ENCODE data around the gene HIPK2.
"Not testable (repeated sequence)": the region's sequence is repeated elsewhere in the genome, so short reads cannot be mapped to it uniquely, and the experiment has no call there.

The HIPK2 gene

DNA sequence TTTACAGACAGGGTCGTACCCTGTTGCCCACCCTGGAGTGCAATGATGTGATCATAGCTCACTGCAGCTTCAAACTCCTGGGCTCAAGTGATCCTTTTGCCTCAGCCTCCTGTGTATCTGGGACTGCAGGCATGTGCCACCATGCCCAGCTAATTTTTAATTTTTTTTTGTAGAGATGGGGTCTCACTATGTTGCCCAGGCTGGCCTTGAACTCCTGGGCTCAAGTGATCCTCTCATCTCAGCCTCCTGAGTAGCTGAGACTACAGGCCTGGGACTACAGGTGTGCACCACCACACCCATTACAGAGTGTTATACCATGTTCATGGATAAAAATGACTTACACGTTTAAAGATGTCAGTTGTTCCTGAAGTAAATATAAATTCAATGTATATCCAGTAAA lies 166.2 kb downstream of the HIPK2 start:
- not testable (repeated sequence) for DNase-seq

DNA sequence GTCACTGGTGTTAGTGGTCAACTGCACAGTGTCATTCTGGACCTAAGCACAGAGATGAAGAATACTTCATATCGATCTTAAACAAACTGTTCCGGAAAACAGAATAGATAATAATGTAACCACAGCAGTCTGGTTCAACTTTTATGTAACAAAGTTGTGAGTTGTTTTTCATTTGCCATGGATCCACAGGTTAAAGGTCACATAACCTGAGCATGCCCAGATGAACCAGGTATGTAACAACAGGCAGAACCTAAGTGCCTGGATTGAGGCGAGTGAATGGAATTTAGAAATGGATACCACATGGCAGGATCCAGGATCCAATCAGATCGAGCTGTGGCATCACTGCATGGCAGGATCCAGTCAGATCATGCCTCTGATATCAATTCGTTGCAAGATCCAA lies 167.2 kb downstream of the HIPK2 start:
- DNase-seq, result no peak

DNA sequence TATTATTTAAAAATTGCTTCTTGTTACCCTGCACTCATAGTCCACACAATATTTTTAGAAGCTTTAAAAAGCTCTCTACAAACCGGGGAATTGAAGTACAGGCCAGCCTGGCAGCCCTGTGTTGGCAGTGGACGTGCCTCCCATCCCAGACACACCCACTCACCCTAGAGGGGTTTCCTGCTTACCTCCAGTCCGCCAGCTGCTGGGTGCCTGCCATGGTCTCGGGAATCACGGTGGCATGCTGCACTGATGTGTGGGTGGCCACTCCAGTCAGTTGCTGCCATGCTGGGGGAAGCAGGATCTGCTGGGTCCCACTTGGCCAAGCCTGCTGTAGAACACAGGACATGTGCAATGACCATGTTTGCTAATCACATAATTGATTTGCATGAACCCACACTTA lies 173.9 kb downstream of the HIPK2 start:
- DNase-seq, result no peak

DNA sequence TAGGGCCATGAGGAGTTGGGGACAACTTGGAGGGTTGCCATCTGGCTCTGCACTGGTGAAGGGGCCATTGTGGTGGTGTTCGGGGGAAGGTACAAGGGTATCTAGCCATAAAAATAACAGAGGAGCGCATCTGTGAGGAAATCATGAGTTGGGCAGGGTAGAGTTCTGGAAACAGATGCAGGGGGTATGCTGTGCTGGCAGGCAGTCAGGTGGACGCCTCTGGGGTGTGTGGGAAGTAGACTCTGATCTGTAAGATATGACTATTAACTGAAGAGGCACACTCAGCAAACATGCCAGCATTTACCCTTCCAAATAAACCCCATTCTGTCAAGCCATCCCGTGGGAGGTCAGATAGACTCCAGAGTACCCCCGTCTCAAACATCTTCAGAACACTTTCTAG lies 174.5 kb downstream of the HIPK2 start:
- DNase-seq, result no peak

DNA sequence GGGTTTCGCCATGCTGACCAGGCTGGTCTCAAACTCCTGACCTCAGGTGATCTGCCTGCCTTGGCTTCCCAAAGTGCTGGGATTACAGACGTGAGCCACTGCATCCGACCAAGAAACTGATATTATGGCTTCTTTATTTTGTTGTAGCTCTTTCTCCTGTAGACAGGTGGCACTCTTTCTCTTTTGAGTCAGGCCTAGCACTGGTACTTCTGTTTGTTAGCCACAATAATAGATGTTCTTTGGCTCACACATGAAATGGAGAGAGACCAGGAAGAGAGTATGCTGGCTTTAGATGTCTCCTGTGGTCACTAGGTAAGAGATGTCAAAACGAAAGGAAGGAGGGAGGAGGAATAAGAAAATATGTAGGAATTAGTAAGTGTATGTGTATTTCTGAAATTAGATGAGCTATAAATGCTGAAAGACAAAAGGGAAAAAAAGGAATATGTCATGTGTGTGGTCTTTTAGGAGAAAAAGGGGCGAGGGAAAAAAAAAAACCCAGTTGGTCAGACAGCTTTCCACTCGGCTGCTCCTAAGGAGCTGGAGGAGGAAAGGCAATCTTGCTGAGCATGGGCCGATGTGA lies 175.6 kb downstream of the HIPK2 start:
- DNase-seq, result no peak

DNA sequence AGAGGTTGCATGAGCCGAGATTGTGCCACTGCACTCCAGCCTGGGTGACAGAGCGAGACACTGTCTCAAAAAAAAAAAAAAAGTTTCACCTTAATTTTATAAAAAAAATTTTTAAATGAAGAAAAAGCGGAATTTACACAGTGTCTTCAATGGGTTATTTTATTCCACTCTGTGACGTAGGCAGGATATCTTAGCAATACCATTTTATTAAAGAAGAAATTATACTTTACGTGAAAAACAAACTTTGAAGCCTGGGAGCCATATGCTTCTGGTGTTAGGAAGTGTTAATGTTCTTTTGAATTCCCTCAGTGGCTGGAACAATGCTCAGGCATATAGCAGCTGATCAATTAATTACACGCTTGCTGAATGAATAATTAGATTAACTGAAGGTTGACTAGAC lies 176.6 kb downstream of the HIPK2 start:
- no peak for DNase-seq

DNA sequence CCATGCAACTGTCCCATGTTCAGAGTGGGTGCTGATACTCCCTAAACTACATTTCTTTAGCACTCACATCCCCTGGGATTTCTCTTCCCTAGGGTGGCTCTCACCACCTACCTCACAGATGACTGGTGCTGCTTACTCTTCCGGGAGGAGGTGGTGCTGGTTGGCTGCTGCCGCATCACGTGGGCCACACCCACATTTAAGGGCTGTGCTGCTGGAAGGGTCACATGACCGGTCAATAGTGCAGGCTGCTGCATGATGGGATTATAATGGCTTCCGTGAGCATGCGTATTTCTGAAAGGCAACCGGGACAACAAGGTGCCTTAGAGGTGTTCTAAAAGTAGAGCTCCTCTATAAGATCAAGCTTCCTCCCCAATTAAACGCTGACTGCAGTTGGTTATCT lies 177.5 kb downstream of the HIPK2 start:
- DNase-seq, result no peak

DNA sequence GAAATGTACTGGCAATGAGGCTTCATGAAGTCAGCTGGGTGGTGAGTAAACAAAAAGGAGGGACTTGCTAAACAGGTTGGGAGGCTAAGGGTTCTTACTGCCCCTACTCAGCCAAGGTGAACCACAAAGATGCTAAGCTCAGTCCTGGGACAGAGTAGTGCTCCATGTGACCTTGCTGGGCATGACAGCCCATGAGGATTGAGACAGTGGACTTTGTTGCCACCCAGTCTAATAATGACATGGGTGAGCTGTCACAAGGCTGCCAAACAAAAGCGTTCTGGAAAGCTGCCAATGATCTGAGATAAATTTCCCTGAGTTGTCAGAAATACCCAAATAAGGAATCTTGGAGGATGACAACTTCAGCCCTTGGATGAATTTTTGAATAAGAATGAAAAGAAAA lies 179.2 kb downstream of the HIPK2 start:
- DNase-seq, result no peak

DNA sequence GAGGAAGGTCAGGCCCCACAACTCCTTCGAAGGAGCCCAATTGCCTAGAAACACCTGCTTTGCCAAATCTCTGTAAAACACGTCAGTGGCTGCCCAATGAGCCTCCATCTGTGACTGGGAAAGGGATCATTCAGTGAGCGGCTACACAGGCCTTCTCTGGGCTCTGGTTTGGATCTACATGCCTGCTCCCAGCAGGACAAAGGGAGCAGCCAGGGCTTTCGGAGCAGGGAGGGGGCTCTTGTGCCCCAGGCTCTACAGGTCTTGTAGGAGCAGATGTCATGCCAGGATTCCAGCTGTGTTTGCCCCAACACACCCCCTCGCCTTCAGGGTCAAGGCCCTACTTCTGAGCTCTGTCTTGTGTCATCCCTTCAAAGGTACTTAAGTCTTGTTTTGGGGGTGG lies 180.8 kb downstream of the HIPK2 start:
- no peak for DNase-seq

DNA sequence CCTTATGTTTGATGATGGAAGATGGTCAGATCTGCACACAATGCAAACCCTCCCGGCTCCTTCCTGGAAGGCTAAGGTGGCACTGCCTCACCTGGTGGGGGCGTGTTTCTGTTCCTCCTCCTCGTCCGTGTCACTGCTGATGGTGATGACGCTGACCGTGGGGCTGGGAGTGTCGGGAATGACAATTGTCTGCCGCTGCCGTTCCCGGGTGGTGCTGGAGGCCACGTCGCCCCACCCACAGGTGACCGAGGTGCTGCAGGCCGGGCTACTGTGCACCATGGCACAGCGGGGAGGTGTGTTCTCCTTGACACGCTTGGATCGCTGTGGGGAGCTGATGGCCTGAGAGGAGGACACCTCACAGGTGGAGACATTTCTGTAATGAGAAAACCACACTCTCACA lies 181.2 kb downstream of the HIPK2 start:
- no peak for DNase-seq

DNA sequence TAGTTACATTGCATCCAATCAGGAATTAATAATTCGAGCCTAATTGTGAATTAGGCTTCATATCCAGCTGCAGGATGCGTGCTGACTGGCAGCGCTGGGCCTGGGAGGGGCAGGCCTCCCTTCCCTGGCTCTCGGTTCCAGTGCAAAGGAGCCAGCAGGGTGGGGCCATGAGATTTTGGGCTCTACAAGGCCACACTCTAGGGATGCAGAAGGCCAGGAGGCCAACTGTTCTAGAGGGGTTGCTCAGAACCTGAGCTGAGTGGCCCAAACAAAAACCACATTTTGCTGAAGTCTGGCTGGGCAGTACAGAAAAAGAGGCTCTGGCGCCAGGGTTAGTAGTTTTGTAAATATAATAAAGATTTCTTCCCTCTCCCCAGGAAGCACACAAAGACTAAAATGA lies 182.0 kb downstream of the HIPK2 start:
- DNase-seq, result no peak

DNA sequence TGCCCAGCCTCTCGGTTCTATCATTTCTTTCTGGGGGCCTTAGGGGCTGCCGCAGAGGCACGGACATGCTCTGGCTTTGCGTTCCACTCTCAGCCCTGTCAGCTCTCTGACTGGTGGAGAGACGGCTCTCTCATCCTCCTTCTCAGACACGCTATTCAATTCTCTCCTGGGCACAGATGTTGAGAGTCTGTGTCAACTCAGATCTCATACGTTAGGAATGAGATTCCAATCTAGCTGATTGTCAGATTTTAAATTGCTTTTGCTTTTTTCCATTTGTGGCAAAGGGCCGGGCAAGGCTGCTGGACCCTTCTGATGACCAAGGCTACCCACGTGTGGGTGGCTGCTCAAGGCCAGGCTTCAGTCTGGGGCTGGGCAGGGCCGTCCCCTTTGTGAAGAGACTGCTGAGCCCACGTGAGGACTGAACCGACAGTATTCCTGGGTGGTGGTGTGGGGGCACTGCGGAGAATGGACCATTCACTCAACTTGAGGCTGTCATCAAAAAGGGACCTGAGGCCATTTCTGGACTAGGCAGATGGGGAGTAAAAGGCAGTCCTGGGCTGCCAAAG lies 182.8 kb downstream of the HIPK2 start:
- DNase-seq, result no peak

DNA sequence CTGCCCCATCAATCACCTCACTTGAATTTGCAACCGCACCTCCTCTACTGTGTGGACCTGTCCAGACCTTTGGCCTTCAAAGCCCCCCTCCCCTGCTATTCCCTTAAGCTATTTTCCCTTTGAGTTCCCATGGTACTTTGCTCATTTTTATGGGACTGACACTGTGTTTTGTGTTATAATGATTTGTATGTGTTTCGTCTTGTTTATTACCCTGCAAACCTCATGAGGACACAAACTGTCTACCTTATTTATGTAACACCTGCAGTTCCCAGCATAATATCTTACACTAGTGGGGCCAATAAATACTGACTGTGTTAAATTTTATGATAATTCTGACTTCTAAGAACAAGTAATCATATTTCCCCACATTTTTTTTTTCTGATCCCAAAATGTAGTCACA lies 183.7 kb downstream of the HIPK2 start:
- DNase-seq, result no peak

DNA sequence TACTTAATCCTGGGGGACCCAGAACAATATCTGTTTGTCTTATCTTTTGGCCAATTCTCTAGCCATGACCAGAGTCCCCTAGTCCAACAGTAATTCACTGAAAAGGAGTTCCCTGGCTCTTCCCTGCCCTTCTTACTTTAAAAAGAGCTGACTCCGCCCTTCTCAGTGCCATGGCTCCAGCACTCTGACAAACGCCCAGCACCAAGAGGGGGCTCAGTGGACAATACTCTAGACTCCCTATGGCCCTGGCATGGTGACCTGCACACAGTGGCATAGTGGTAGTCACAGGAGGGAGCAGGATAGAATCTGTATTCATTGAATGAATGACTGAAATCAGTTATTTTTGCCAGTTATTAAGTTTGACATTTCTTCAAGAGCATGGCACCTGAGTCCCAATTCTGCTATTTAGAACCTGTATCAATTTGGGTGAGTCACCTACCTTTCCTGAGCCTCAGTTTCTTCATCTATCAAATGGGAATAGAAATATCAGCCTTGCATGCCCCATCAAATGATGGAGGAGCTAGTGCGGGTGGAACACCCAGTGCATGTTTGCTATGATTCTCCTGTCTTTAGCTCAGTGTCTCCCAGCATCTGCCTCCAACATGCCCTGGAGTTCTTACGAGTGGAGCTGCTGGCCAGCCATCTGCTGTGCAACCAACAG lies 184.9 kb downstream of the HIPK2 start:
- no peak for DNase-seq

DNA sequence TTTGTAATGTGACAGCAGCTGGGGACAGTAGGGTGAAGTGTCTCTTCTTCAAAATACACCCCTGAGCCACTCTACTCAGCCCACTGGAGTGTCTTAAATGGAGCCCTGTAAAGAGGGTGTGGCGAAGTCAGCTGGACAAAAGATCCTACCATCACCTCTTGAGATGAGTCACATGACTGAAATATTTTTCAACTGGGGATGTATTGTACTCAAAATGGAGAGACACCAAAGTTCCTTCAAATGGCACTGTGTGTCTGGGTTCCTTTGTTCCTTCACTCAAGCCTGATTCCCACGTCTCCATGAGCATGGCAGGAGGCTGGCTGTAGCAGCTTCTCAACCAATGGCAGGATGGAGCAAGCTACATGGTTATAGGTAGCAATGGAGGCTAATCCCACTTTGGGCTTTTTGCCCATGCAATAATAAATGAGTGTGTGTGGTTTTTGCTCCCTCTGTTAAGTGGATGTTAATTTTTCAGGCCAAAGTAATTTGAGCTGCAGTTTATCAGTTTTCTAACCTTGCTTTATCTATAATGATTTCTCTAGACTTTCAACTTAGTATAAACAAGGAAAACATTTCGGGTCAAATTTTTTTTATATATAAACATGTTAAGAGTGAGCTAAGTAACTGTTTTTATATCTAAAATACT lies 186.1 kb downstream of the HIPK2 start:
- no peak for DNase-seq

DNA sequence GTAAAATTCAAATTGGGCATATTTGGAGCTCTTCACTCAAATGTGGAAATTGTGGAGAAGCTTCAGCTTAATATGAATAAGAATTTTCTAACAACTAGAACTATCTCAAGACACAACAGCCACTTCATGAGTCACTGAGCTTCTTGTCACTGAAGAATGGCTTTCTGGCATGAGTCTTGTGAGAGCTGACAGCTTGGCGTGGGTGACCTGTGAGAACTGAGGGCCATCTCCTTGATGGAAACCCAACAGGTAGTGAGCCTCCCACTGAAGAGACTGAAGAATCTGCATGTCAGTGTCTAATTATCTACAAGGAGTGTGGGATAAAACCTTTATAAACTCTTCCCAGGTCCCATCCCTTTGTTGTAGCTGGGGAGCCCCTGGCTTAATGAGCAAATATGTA lies 188.3 kb downstream of the HIPK2 start:
- DNase-seq, result no peak

DNA sequence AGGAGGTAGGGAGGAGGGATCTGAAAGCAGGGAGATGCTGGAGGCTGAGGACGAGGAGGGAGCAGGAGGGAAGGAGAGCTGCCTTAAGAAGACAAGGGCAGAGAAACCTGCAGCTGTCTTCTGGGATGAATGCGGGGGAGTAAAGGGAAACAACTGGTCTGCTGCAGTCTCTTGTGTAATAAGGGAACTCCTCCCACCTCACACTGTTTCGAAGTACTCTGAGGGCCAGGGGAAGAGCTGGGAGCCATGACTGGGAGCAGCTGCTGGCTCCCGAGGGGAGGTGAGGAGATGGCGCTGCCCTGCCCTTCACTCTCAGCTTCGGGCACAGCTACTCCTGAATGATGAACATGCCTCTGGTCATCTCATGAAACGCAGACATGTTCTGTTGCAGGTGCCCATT lies 189.2 kb downstream of the HIPK2 start:
- no peak for DNase-seq

DNA sequence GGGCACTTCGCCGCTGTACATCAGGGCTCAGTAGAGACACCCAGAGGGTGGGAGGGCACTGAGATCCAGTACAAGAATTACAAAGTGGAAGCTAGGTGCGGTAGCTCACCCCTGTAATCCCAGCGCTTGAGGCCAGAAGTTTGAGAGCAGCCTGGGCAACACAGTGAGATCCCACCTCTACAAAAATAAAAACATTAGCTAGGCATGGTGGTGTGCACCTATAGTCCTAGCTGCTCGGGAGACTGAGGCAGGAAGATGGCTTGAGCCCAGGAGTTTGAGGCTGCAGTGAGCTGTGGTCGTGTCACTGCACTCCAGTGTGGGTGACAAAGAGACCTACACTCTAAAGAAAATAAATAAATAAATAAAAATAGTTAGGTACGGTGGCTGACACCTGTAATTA lies 190.3 kb downstream of the HIPK2 start:
- no peak for DNase-seq

DNA sequence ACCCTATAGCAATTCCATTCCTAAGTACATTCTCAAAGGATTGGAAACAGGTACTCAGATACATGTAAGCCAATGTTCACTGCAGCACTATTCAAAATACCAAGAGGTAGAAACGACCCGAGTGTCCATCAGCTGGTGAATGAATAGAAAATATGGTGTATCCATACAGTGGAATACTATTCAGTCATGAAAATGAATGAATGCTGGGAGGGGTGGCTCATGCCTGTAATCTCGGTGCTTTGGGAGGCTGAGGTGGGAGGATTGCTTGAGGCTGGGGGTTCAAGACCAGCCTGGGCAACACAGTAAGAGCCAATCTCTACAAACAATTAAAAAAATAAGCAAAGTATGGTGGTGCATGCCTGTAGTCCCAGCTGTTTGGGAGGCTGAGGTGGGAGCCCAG lies 191.5 kb downstream of the HIPK2 start:
- no peak for DNase-seq

DNA sequence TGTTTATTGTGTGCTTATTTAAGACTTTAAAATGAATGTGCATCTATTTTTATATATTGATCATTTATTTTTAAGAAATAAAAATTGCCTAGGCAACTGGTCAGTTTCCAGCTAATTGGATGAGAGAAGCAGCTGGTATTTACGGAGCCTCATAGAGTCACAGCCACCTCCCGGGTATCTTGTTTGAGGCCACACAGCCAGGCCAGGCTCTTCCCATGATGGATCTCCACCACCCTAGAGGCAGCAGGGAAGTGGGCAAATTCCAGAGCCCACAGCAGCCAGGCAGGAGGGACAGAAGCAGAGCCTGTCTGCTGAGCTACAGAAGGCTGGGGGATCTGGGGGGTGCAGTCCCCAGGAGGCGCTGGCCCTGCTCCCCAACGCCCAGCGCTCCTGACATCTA lies 192.8 kb downstream of the HIPK2 start:
- DNase-seq, result no peak

DNA sequence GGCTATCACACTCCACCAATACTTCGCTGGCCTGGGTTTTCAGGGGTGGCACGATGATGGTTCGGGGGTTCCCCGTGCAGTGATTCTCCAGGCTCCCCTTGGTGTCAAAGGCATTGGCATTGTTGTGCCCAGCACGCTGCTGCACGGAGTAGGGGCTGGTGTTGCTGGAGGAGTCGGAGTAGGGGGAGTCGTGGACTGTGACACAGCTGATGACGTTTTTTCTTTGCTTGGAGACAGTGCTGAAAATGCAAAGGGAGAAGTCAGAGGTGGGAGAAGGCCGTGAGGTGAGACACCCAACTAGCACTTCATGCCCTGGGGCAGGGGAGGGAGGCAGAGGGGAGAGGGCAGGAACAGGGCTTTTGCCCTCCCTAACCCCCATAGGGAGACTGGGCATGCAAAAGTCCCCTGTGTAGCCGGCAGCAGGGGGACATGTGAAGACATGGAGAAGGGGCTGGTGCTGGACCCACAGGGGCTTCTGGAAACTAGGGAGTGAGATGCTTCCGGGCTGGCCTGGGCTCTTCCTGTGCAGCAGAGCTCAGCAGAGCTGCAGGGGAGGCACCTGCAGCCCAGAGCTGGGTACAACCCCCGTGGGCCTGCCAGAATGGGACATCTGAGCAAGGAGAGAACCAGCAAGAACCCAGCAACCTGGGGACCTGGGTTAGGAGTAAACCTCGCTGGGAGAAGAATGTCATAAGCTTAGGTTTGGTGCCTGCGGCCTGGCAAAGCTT lies 193.8 kb downstream of the HIPK2 start:
- no peak for DNase-seq

DNA sequence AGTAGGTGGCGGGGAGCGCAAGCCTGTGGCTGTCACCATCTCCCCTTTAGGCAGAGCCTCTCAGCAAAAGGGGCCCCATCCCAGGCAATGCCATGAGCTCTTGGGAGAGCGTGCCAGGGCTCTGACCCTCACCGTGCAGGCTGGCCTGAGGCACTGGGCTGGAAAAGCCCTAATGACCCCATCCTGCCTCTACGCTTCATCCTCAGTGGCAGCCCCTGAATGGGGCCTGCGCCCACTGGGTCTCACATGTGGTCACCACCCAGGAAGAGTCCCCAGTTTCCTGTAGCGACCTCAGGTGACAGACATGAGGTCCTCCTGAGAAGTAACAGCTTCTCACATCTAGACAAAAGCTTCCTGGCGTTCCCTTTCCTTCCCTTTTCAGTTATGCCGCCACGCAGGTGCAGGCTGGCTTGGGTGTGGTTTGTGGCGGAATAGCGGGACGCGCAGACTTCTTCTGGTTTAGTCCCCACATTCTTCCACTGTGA lies 195.1 kb downstream of the HIPK2 start:
- DNase-seq, result no peak

DNA sequence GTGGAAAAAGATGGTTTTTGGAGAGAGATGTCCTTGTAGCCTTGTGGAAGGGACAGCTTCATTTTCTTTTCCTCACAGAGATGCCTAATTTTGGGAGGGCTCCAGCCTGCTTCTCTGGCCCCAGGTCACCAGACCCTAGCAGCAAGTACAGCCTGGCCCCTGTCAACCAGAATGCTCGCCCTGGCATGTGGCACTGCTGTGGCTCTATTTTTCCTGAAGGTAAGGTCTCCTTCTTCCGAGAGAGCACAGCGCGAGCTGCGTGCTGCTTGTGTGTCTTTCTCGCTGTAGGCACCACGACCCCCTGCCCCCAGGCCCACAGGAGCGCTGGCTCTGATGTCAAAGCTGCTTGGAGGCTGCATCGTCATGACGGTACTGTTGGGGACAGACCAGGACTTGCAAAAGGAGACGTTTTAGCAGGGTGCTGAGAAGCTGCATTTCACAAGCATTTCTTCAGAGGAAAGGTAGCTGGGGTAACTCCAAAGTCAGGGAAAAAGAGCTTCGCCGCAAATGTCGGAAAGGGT lies 195.6 kb downstream of the HIPK2 start:
- no peak for DNase-seq

All from activated CD4-positive, alpha-beta T cell treated with anti-CD3 and anti-CD28 coated beads, Interleukin-2, amount 50 U/mL, for 4 hours (primary cell).